HG03064 (cell line): ENCODE measurements around the gene TRIM16.
"Not testable (repeated sequence)": the region's sequence is repeated elsewhere in the genome, so short reads cannot be mapped to it uniquely, and the experiment has no call there.

Source experiments
- ATAC-seq: cut with Tn5 transposase; IDR thresholded peaks from one replicate; pipeline ENCODE4 v1.9.1; 2021; ENCODE audit warnings: low read depth; ENCODE audit not compliant: unreplicated experiment

Gene TRIM16

DNA sequence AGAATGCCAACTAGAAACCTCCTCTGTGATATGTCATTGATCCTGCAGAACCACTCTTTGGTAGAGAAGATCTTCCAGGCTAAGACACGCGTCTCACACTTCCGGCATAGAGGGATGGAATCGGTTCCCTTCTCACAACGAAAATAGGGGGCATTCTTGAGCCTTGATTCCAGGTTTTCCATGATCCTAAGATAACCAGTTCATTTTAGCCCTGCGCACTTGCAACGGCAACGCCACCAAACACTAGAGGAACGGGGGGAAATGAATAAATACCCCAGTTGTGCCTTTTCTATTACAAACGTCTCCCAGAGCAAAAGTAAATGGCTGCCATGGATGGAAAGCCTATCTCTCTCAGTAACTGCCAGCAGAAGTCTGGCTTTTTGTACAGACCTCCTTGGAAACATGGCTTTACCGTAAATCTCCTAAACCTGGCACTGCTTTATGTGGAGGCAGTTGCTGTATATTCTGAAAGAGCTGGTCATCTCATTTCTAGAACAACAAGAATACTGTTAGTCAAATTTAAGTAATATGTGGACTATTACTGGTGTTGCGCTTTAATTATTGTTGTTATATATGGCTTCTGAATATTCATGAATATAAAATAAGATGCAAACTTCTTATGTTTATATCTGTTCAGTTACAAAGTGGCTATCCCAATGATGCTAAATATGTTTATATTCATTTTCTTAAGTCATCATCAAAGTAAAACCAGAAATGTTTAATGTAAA, 64.6 kb downstream of the TRIM16 start, which contains the start of gene FBXW10B:
Gene FBXW10B (minus strand): TSS at position 374 of the 728 bp plus-strand sequence. CDS start 192 bp downstream, at position 182.
- ATAC-seq: not testable (repeated sequence)

DNA sequence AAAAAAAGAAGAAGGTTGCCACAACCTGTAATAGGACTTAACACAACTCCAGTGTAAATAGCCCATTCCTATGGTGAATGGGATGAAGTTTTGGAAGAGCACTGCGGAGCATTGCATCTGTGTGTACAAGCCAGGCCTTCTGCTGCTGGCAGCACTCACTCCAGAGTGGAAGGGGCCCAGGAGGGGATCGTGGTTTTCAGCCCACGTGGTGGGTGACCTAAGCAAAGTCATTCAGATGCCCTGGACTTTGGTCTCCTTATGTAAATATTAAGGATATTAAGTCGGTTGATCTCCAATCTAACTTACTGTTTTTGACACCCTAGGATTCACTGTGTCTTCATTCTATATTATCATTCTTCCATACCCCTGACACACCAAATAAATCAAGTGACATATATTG, 67.3 kb downstream of the TRIM16 start:
- ATAC-seq: not testable (repeated sequence)

DNA sequence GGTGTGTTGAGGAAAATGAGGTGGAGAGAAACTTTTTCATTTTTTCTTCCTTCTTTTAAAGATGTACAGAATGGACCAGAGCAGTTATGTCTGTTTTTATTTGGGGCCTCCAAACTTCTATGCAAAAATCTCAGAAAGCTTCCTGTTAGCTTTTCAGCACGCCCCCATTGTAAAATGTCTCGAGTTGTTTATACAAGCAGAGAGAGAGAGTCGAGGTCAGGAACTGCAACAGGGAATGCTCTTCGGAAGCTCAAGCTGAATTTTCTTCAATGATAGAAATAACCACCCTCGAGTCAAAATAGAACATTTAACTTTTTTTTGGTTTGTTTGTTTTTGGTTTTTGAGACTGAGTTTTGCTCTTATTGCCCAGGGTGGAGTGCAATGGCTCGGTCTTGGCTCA, 68.3 kb downstream of the TRIM16 start:
- ATAC-seq: not testable (repeated sequence)

GRCh38 chr17:15613111-15613510, 71.0 kb downstream of the TRIM16 start:
- not testable (repeated sequence) for ATAC-seq

GRCh38 chr17:15592960-15593359, 91.2 kb downstream of the TRIM16 start:
- ATAC-seq: not testable (repeated sequence)

DNA sequence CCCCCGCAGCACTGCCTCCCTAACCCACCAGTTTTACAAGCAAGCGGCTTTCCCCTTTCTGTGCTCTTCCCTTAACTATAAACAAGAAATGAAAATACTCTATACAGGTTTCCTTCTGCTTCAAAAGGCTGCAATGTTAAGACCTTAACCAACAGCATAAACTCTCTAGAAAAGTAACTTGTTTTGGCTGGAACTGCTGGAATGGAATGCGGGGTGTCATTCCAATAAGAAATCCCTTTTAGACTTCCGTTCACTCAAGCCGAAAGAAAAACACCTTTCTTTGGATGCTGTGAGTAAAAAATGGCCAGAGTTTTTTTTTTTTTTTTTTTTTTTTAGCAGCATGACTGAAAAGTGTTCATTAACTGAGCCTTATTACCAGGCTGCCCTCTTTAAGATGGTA, 92.1 kb downstream of the TRIM16 start:
- ATAC-seq: not testable (repeated sequence)

- ATAC-seq: not testable (repeated sequence)
Measured at GRCh38 chr17:15590844-15591243, 93.3 kb downstream of the TRIM16 start.

- ATAC-seq: peak; percentile 59
Measured at GRCh38 chr17:15589544-15590536, 94.3 kb downstream of the TRIM16 start.

DNA sequence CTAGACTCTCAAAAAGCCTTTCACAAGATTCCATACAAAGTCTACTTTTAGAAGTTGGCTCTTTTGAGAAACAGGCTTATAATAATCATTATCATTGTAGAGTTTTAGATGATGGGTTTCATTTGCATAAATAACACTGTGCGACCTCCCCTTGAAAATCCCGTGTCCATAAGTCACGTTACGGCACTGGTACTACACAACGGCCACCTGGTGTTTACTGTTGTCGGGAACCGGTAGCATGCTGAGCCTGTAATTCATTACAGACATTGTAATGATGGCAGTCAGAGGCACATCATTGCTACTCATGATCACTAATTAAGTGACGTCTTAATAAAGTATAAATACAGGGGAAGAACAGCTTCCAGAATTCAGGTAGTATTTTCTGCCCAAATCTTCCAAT, 96.1 kb downstream of the TRIM16 start:
- ATAC-seq: not testable (repeated sequence)

- ATAC-seq: not testable (repeated sequence)
Measured at GRCh38 chr17:15583313-15583712, 100.8 kb downstream of the TRIM16 start.

GRCh38 chr17:15581462-15581861, 102.6 kb downstream of the TRIM16 start:
- not testable (repeated sequence) for ATAC-seq
